Fibroblast of skin of right quadriceps (primary cell): ENCODE measurements around the gene TENT5A.
"Not testable (repeated sequence)": the region's sequence is repeated elsewhere in the genome, so short reads cannot be mapped to it uniquely, and the experiment has no call there.

ENCODE experiments used
- DNase-seq: peaks from one replicate; pipeline ENCODE4 v3.0.0-alpha.2; 2013

TENT5A gene

GRCh38 chr6:81749707-81750106 lies 2.8 kb downstream of the TENT5A start:
- no peak for DNase-seq

GRCh38 chr6:81748994-81749393 lies 3.5 kb downstream of the TENT5A start:
- DNase-seq, result no peak

- no peak for DNase-seq
Observed at GRCh38 chr6:81747327-81747726, 5.2 kb downstream of the TENT5A start.

- DNase-seq, result no peak
Observed at GRCh38 chr6:81744131-81744530, 8.3 kb downstream of the TENT5A start.

- DNase-seq, result no peak
Observed at GRCh38 chr6:81743649-81744048, 8.8 kb downstream of the TENT5A start.

GRCh38 chr6:81741689-81742088 lies 10.8 kb downstream of the TENT5A start:
- no peak for DNase-seq

GRCh38 chr6:81740591-81740990 lies 11.9 kb downstream of the TENT5A start:
- DNase-seq, result not testable (repeated sequence)

- no peak for DNase-seq
Observed at GRCh38 chr6:81739230-81740195, 13.0 kb downstream of the TENT5A start.

- no peak for DNase-seq
Observed at GRCh38 chr6:81736428-81736827, 16.1 kb downstream of the TENT5A start.

GRCh38 chr6:81735756-81736380 lies 16.6 kb downstream of the TENT5A start:
- DNase-seq, result no peak

GRCh38 chr6:81734500-81735150 lies 17.9 kb downstream of the TENT5A start:
- no peak for DNase-seq

GRCh38 chr6:81734081-81734480 lies 18.4 kb downstream of the TENT5A start:
- DNase-seq, result no peak

- DNase-seq, result peak; percentile 79
Observed at GRCh38 chr6:81731814-81732213, 20.7 kb downstream of the TENT5A start.

- DNase-seq, result no peak
Observed at GRCh38 chr6:81727876-81728517, 24.5 kb downstream of the TENT5A start.

- DNase-seq, result no peak
Observed at GRCh38 chr6:81725127-81725526, 27.4 kb downstream of the TENT5A start.

- no peak for DNase-seq
Observed at GRCh38 chr6:81722506-81723223, 29.8 kb downstream of the TENT5A start.

- DNase-seq, result no peak
Observed at GRCh38 chr6:81720427-81720826, 32.1 kb downstream of the TENT5A start.

- DNase-seq, result no peak
Observed at GRCh38 chr6:81718126-81718525, 34.4 kb downstream of the TENT5A start.

GRCh38 chr6:81714684-81715083 lies 37.8 kb downstream of the TENT5A start:
- no peak for DNase-seq

- no peak for DNase-seq
Observed at GRCh38 chr6:81713205-81713604, 39.3 kb downstream of the TENT5A start.

GRCh38 chr6:81708113-81708699 lies 44.3 kb downstream of the TENT5A start:
- no peak for DNase-seq

GRCh38 chr6:81704700-81705099 lies 47.8 kb downstream of the TENT5A start:
- no peak for DNase-seq
